Esophagus squamous epithelium (tissue), 5 donors: ENCODE data around the gene PTGES3L. TPM values are rescaled to one million over a fixed set of nuclear protein-coding genes. Genes with fewer than 3 reads are reported as not detected.
A peak's percentile ranks its signal among the peaks of the same experiment; 100 is the strongest.
"Not testable (repeated sequence)": the region's sequence is repeated elsewhere in the genome, so short reads cannot be mapped to it uniquely, and the experiment has no call there.

Experiments used
- DNase-seq: peaks from one replicate; lab custom pipeline; 2025; lab: John Stamatoyannopoulos, UW
- H3K27ac ChIP-seq, 4 donors: fragments of 200-600 bp; sonication (generic); one replicate each; pipeline ENCODE4 v1.5.1; 2016 to 2019; ENCODE audit warnings: mild to moderate bottlenecking in 1 of 4
- H3K27me3 ChIP-seq, 4 donors: fragments of 200-600 bp; sonication (generic); 1 replicate in 3 of 4; 2 replicates in 1 of 4; pipeline versions ENCODE4 v1.5.1 to v1.6.0; 2017 to 2021; ENCODE audit warnings: antibody characterized with exemption in 1 of 4
- H3K36me3 ChIP-seq, 3 donors: fragments of 200-600 bp; sonication (generic); one replicate each; pipeline ENCODE4 v1.5.1; 2016 to 2019
- H3K4me1 ChIP-seq, 3 donors: fragments of 200-600 bp; sonication (generic); one replicate each; pipeline ENCODE4 v1.5.1; 2017 to 2019
- H3K4me3 ChIP-seq, 4 donors: fragments of 200-600 bp; sonication (generic); 1 replicate in 3 of 4; 2 replicates in 1 of 4; pipeline ENCODE4 v1.5.1; 2016 to 2019; ENCODE audit warnings: mild to moderate bottlenecking in 2 of 4, moderate library complexity in 1 of 4
- H3K9me3 ChIP-seq, 3 donors: fragments of 200-600 bp; sonication (generic); one replicate each; pipeline ENCODE4 v1.5.1; 2016 to 2019
- POLR2A ChIP-seq, 4 donors: fragments of 450-650 bp; IDR thresholded peaks; one replicate each; pipeline ENCODE4 v1.6.1; 2017; ENCODE audit warnings: antibody characterized with exemption in 4 of 4, mild to moderate bottlenecking in 4 of 4, moderate library complexity in 3 of 4
- WGBS, 2 donors: methylation state at CpG; one replicate each; pipeline ENCODE4 v1.1.5; 2018; 5-methylcytosine and 5-hydroxymethylcytosine counted together
- intact Hi-C: fragments of 100-400 bp; cut with DNase I; formaldehyde crosslinking; loops from one replicate; pipeline ENCODE4 v1.15.0; 2022
- total RNA-seq, 4 donors: library from RNA; depleted of rRNA; stranded (reverse); fragments of >200 nt; gene quantifications; one replicate each; pipeline ENCODE4 v1.1.0, GENCODE V29; 2016
- TF ChIP-seq, protein P1 (sequence below), 6 experiments: fragments of 450-650 bp in 4 of 6; fragments of 200-600 bp in 2 of 6; sonication (generic) in 2 of 6; IDR thresholded peaks; one replicate each; pipeline ENCODE4 v1.5.1; 2016 to 2019; ENCODE audit warnings: antibody characterized with exemption in 6 of 6, mild to moderate bottlenecking in 4 of 6, moderate library complexity in 4 of 6
- donor health status: DM: yes; HTN: yes; CAD: no.

Gene PTGES3L
- total RNA-seq, 4 donors from 2014 or later, result 0.27 to 1.1 TPM; not detected in 2

DNA sequence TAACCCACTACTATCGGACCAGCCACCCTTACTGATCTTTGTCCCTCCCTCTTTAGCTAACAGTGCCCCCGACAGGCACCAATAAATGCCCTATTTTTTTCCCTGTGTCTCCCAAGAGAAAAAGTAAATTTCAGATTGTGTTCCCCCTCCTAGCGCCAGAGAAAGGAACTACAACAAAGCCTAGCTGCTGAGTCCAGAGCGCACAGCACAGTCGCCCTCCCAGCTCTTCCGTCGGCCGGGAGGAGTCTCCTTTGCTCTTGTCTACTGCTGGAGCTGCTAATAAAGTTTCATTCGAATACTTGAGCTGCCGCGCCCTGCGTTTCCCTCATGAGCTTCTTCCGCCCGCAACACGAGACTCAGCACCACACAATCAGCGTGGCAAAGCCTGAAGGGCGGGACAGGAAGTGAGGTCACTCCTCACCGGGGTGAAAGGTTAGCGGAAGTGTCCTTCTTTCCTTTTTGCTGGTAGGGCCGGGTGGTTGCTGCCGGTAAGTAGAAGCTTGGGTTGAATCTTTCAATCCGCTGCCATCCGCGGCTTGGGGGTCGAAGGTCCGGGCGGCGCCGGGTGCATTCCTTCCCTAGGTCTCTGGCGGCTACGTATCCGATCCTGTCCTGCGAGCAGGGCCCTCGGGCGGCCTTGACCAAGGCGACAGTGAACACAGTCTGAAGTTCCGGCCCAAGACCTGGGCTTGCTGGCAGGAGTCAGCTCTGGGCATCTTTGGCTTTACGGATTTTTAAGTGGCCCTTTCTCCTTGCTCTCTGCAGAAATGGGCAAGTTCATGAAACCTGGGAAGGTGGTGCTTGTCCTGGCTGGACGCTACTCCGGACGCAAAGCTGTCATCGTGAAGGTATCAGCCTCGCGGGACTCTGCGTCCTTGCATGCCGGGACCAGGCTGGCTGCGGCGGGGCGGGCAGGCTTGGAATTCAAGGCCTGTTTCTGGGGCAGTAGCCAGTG, 18.4 kb upstream of the PTGES3L start, which contains the start of gene RPL27:
RPL27 (plus strand) TSS at position 436 of the 955 bp plus-strand sequence; CDS start at position 768, 332 bp downstream.
- DNase-seq, result peak; percentile 97
- Histone ChIP-seq H3K4me3 (peak within 1 kb of the TSS; percentile 53 to 95 (median 75)), H3K4me1 (peaks cover 20 to 52% (median 36%) of the 10 kb centered on the region in 3 donors), H3K27ac (peak within 1 kb of the TSS; percentile 86 to 98 (median 96)), H3K9me3 (no peaks in the 10 kb centered on the region), H3K27me3 (no peaks in the 10 kb centered on the region), H3K36me3 (peaks cover 10 to 55% (median 25%) of the 10 kb centered on the region in 3 donors)
- TF ChIP-seq, protein P1, sequence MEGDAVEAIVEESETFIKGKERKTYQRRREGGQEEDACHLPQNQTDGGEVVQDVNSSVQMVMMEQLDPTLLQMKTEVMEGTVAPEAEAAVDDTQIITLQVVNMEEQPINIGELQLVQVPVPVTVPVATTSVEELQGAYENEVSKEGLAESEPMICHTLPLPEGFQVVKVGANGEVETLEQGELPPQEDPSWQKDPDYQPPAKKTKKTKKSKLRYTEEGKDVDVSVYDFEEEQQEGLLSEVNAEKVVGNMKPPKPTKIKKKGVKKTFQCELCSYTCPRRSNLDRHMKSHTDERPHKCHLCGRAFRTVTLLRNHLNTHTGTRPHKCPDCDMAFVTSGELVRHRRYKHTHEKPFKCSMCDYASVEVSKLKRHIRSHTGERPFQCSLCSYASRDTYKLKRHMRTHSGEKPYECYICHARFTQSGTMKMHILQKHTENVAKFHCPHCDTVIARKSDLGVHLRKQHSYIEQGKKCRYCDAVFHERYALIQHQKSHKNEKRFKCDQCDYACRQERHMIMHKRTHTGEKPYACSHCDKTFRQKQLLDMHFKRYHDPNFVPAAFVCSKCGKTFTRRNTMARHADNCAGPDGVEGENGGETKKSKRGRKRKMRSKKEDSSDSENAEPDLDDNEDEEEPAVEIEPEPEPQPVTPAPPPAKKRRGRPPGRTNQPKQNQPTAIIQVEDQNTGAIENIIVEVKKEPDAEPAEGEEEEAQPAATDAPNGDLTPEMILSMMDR (IDR thresholded peaks at IDR 0.05), result peak; percentile 88 to 98 (median 96)
- TF ChIP-seq POLR2A (IDR thresholded peaks at IDR 0.05), result peak in 3 of 4 donors; percentile 80 to 87 (median 85)
- 0% methylated on average over 24 of the region's 49 CpGs for WGBS, 2 donors
- intact Hi-C loops, result no loop called here

DNA sequence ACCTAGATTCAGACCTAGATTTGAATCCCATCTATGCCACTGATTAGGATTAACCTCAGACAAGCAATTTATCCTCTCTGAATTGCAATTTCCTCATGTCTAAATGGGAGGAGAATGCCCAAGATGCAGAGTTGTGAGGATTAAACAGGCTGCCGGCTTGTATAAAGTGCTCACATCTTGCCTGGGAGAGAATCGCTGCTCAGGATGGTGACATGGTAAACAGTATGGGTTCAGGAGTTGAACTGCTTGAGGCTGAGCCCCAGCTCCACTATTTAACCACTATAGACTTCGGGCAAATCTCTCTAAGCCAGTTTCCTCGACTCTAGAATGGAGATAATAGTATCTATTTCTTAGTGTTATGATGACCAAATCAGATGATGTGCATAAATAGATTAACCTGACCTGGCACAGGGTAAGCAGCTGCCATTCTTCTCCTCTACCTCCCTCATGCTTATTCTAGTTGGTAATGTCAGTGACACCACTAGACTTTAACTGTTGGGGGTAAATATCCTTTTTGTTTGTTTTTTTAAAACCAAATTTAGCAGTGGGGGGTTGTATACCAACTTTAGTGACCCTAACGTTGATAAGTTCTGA, 17.6 kb upstream of the PTGES3L start:
- peaks cover 9 to 55% (median 20%) of the 10 kb centered on the region in 3 donors for H3K36me3 ChIP-seq
- peaks cover 20 to 45% (median 36%) of the 10 kb centered on the region in 3 donors for H3K4me1 ChIP-seq
- peak overlapping the region; percentile 69 to 95 (median 88) for H3K27ac ChIP-seq
- H3K4me3 ChIP-seq, result peak overlapping the region in 3 of 4 donors; percentile 69 to 95 (median 81)
- H3K9me3 ChIP-seq, result no peaks in the 10 kb centered on the region
- TF ChIP-seq, protein P1 (IDR thresholded peaks at IDR 0.05), result no peak
- no peak for DNase-seq
- intact Hi-C loops, result no loop called here
- 13 to 20% methylated on average over 5 of the region's 5 CpGs for WGBS, 2 donors
- no peaks in the 10 kb centered on the region for H3K27me3 ChIP-seq

DNA sequence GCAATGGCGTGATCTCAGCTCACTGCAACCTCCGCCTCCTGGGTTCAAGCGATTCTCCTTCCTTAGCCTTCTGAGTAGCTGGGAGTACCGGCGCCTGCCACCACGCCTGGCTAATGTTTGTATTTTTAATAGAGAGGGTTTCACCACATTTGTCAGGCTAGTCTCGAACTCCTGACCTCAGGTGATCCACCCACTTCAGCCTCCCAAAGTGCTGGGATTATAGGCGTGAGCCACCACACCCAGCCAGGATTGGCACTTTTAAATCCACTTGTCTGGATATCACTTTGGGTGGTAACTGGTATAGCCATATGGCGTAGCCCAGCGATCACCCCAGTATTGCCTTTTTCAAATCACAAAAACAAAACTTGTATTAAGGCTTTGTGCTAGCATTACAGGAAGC, 14.0 kb upstream of the PTGES3L start:
- intact Hi-C loops, H3K9me3 ChIP-seq, H3K27me3 ChIP-seq, H3K4me3 ChIP-seq, H3K27ac ChIP-seq, DNase-seq: not testable (repeated sequence)
- H3K36me3 ChIP-seq, result peaks cover 25 to 58% (median 34%) of the 10 kb centered on the region in 3 donors
- WGBS, 2 donors, result 79 to 83% methylated on average over 10 of the region's 10 CpGs
- peaks cover 6 to 10% (median 8%) of the 10 kb centered on the region in 3 donors for H3K4me1 ChIP-seq

DNA sequence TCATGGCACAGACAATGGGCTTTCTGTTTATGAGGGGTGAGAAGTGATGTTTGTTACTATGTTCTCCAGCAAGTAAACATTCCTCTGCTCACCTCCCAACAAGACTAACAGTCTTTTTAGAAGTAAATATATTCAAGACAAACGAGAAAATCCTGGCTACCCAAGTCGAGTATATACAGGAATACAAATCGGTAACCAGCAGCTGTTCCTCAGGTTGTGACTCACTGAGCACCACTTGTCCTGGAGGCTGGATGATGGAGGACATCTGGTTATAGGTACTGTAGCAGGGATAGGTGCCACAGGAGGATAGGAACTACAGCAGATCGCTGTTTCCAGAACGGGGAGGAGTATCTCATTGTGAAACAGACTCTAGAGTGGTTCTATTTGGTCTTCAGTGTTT, 13.0 kb upstream of the PTGES3L start:
- DNase-seq, result no peak
- peaks cover 30 to 69% (median 39%) of the 10 kb centered on the region in 3 donors for H3K36me3 ChIP-seq
- no peaks in the 10 kb centered on the region for H3K9me3 ChIP-seq
- 71 to 77% methylated on average over 4 to 5 of the region's 5 CpGs for WGBS, 2 donors
- H3K4me1 ChIP-seq, result peaks cover 4 to 7% (median 6%) of the 10 kb centered on the region in 3 donors
- intact Hi-C loops, result no loop called here
- TF ChIP-seq, protein P1 (IDR thresholded peaks at IDR 0.05), result no peak
- no peak for TF ChIP-seq POLR2A (IDR thresholded peaks at IDR 0.05)
- H3K4me3 ChIP-seq, result no peak overlapping the region
- H3K27ac ChIP-seq, result no peak overlapping the region
- H3K27me3 ChIP-seq, result no peaks in the 10 kb centered on the region

DNA sequence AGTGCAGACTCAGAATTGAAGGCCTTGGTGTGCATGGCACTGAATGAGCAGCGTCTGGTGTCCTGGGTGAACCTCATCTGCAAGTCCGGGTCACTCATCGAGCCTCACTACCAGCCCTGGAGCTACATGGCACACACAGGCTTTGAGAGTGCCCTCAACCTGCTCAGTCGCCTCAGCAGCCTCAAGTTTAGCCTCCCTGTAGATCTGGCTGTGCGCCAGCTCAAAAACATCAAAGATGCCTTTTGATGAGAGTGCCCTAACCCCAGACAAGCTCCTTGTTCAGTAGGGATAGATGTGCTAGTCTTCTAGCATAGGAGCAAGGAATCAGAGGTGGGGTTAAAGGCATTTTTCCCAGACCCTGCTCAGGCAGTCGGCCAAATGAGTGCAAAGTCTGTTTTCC, 11.6 kb upstream of the PTGES3L start:
- WGBS, 2 donors, result 95 to 100% methylated on average over 1 to 6 of the region's 6 CpGs
- TF ChIP-seq POLR2A (IDR thresholded peaks at IDR 0.05), result no peak
- TF ChIP-seq, protein P1 (IDR thresholded peaks at IDR 0.05), result no peak
- intact Hi-C loops, result no loop called here
- no peak overlapping the region for H3K4me3 ChIP-seq
- no peak for DNase-seq
- no peaks in the 10 kb centered on the region for H3K9me3 ChIP-seq
- H3K4me1 ChIP-seq, result no peaks in the 10 kb centered on the region
- no peaks in the 10 kb centered on the region for H3K27me3 ChIP-seq
- no peak overlapping the region for H3K27ac ChIP-seq
- H3K36me3 ChIP-seq, result peaks cover 30 to 83% (median 46%) of the 10 kb centered on the region in 3 donors
